ENCODE data around the gene CTAGE4.

DNA sequence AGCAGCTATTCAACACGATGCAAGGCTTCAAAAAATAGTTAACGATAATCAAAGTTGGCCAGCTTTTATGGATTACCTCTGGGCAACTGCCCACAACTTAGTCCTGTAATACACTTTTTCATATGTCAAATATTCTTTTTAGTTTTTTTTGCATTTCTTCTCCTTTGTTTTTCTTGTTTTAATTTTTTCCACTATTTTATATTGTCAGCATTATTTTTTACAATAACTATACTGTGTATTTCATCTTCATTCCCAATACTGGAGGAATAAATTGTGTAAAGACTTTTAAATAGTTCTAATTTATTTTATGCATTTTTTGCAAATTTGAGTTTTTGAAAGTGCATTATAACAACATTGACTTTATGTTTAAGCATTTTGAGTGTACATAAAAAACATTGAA is 18.5 kb upstream of the CTAGE4 start:
- TF ChIP-seq TP53 (CRISPR knock-in tag; IDR thresholded peaks at IDR 0.05) = no peak
- TF ChIP-seq TCF7 (CRISPR knock-in tag; IDR thresholded peaks at IDR 0.05; ENCODE audit: low read depth) = no peak
- TF ChIP-seq, protein P1, sequence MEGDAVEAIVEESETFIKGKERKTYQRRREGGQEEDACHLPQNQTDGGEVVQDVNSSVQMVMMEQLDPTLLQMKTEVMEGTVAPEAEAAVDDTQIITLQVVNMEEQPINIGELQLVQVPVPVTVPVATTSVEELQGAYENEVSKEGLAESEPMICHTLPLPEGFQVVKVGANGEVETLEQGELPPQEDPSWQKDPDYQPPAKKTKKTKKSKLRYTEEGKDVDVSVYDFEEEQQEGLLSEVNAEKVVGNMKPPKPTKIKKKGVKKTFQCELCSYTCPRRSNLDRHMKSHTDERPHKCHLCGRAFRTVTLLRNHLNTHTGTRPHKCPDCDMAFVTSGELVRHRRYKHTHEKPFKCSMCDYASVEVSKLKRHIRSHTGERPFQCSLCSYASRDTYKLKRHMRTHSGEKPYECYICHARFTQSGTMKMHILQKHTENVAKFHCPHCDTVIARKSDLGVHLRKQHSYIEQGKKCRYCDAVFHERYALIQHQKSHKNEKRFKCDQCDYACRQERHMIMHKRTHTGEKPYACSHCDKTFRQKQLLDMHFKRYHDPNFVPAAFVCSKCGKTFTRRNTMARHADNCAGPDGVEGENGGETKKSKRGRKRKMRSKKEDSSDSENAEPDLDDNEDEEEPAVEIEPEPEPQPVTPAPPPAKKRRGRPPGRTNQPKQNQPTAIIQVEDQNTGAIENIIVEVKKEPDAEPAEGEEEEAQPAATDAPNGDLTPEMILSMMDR (IDR thresholded peaks at IDR 0.05) = no peak
- no peak for TF ChIP-seq ESRRA (CRISPR knock-in tag; IDR thresholded peaks at IDR 0.05; ENCODE audit: borderline replicate concordance)
- TF ChIP-seq MXD4 (CRISPR knock-in tag; IDR thresholded peaks at IDR 0.05; ENCODE audit: borderline replicate concordance) = no peak
- no peak for TF ChIP-seq ZNF232 (CRISPR knock-in tag; IDR thresholded peaks at IDR 0.05)

Data from WTC11 (cell line).